Tibial nerve (tissue), 3 donors: ENCODE measurements around the gene SERINC3.

ENCODE experiments used
- POLR2A ChIP-seq, 2 donors: fragments of 450-650 bp; IDR thresholded peaks; one replicate each; pipeline ENCODE4 v1.6.1; 2017; ENCODE audit warnings: antibody characterized with exemption in 2 of 2, mild to moderate bottlenecking in 2 of 2, moderate library complexity in 2 of 2
- TF ChIP-seq, protein P1 (sequence below), 5 experiments: fragments of 200-600 bp in 3 of 5; fragments of 450-650 bp in 2 of 5; sonication (generic) in 3 of 5; IDR thresholded peaks; one replicate each; pipeline ENCODE4 v1.5.1; 2016 to 2019; ENCODE audit warnings: antibody characterized with exemption in 5 of 5, mild to moderate bottlenecking in 3 of 5, moderate library complexity in 2 of 5

- TF ChIP-seq, protein P1, sequence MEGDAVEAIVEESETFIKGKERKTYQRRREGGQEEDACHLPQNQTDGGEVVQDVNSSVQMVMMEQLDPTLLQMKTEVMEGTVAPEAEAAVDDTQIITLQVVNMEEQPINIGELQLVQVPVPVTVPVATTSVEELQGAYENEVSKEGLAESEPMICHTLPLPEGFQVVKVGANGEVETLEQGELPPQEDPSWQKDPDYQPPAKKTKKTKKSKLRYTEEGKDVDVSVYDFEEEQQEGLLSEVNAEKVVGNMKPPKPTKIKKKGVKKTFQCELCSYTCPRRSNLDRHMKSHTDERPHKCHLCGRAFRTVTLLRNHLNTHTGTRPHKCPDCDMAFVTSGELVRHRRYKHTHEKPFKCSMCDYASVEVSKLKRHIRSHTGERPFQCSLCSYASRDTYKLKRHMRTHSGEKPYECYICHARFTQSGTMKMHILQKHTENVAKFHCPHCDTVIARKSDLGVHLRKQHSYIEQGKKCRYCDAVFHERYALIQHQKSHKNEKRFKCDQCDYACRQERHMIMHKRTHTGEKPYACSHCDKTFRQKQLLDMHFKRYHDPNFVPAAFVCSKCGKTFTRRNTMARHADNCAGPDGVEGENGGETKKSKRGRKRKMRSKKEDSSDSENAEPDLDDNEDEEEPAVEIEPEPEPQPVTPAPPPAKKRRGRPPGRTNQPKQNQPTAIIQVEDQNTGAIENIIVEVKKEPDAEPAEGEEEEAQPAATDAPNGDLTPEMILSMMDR (IDR thresholded peaks at IDR 0.05), result no peak
- no peak for TF ChIP-seq POLR2A (IDR thresholded peaks at IDR 0.05)
Observed at GRCh38 chr20:44497761-44498160, 24.1 kb downstream of the SERINC3 start.
